Thyroid gland (tissue), 4 donors: Measurements from ENCODE around the gene B3GNT8. TPM values are rescaled to one million over a fixed set of nuclear protein-coding genes. Genes with fewer than 3 reads are reported as not detected.
A peak's percentile ranks its signal among the peaks of the same experiment; 100 is the strongest.
"Not testable (repeated sequence)": the region's sequence is repeated elsewhere in the genome, so short reads cannot be mapped to it uniquely, and the experiment has no call there.

Source experiments
- DNase-seq, 2 donors: peaks; one replicate each; pipeline ENCODE4 v3.0.0-alpha.2; 2019
- H3K27ac ChIP-seq, 3 donors: fragments of 200-600 bp; sonication (generic); 1 replicate in 2 of 3; 2 replicates in 1 of 3; pipeline ENCODE4 v1.5.1; 2016 to 2019; ENCODE audit warnings: mild to moderate bottlenecking in 1 of 3, moderate library complexity in 1 of 3
- H3K27me3 ChIP-seq: fragments of 200-600 bp; sonication (generic); one replicate; pipeline ENCODE4 v1.5.1; 2019
- H3K36me3 ChIP-seq, 2 donors: fragments of 200-600 bp; sonication (generic); one replicate each; pipeline ENCODE4 v1.5.1; 2016 to 2019
- H3K4me1 ChIP-seq, 2 donors: fragments of 200-600 bp; sonication (generic); one replicate each; pipeline ENCODE4 v1.5.1; 2017 to 2019
- H3K4me3 ChIP-seq, 3 donors: fragments of 200-600 bp; sonication (generic); replicated peaks in 1 of 3; 1 replicate in 2 of 3; 2 replicates in 1 of 3; pipeline ENCODE4 v1.5.1; 2016; ENCODE audit warnings: mild to moderate bottlenecking in 1 of 3
- H3K9me3 ChIP-seq: fragments of 200-600 bp; sonication (generic); one replicate; pipeline ENCODE4 v1.5.1; 2017
- CTCF ChIP-seq, 6 experiments: fragments of 200-600 bp in 3 of 6; fragments of 450-650 bp in 3 of 6; sonication (generic) in 3 of 6; IDR thresholded peaks; one replicate each; pipeline ENCODE4 v1.5.1; 2016 to 2019; ENCODE audit warnings: antibody characterized with exemption in 6 of 6, mild to moderate bottlenecking in 2 of 6, inconsistent platforms in 1 of 6, moderate library complexity in 1 of 6
- POLR2A ChIP-seq, 2 donors: fragments of 450-650 bp; IDR thresholded peaks; one replicate each; pipeline ENCODE4 v1.6.1; 2017; ENCODE audit warnings: antibody characterized with exemption in 2 of 2, mild to moderate bottlenecking in 2 of 2, moderate library complexity in 1 of 2
- WGBS, 2 donors: methylation state at CpG; one replicate each; pipeline ENCODE4 v1.1.5; 2017; 5-methylcytosine and 5-hydroxymethylcytosine counted together
- intact Hi-C: fragments of 100-400 bp; cut with DNase I; formaldehyde crosslinking; loops from one replicate; pipeline ENCODE4 v1.15.1; 2023
- total RNA-seq, 4 donors: library from RNA; depleted of rRNA; stranded (reverse); fragments of >200 nt; gene quantifications; one replicate each; pipeline ENCODE4 v1.2.3, GENCODE V29; 2016

The B3GNT8 gene
- total RNA-seq = 1 to 10 TPM in 2 of 4 donors, under 1 TPM in 1, not detected in 1; 0.59 to 2.4 (median 1.4) TPM

- H3K4me3 ChIP-seq = peak within 1 kb of the TSS in 1 of 3 donors; percentile 30
- H3K4me1 ChIP-seq = peaks cover 17 to 31% of the 10 kb centered on the region in 2 donors
- H3K9me3 ChIP-seq = no peaks in the 10 kb centered on the region
- H3K27me3 ChIP-seq = no peaks in the 10 kb centered on the region
- WGBS, 2 donors = 21% methylated on average over 15 to 17 of the region's 19 CpGs
- intact Hi-C loops = no loop called here
- H3K36me3 ChIP-seq = peaks cover 25 to 32% of the 10 kb centered on the region in 2 donors
- TF ChIP-seq POLR2A (IDR thresholded peaks at IDR 0.05) (peak in 1 of 2 donors; percentile 27), CTCF (IDR thresholded peaks at IDR 0.05) (no peak)
- peak within 1 kb of the TSS; percentile 56 to 86 (median 58) for H3K27ac ChIP-seq
- DNase-seq = peak; percentile 87 to 89
These were observed at the start of gene B3GNT8 for GRCh38 chr19:41426952-41427646. TSS of gene B3GNT8 (minus strand) at chr19:41427374. CDS start at chr19:41426778, 596 bp downstream.

- no peak overlapping the region for H3K27ac ChIP-seq
- TF ChIP-seq POLR2A (IDR thresholded peaks at IDR 0.05) (no peak), CTCF (IDR thresholded peaks at IDR 0.05) (no peak)
- intact Hi-C loops = no loop called here
- peaks cover 0 to 4% of the 10 kb centered on the region in 2 donors for H3K4me1 ChIP-seq
- no peaks in the 10 kb centered on the region for H3K36me3 ChIP-seq
- no peak overlapping the region for H3K4me3 ChIP-seq
- H3K9me3 ChIP-seq = no peaks in the 10 kb centered on the region
- no peak for DNase-seq
- no peaks in the 10 kb centered on the region for H3K27me3 ChIP-seq
These were observed 49.4 kb upstream of the B3GNT8 start for GRCh38 chr19:41476583-41476982.

- H3K4me1 ChIP-seq, H3K4me3 ChIP-seq, H3K27me3 ChIP-seq, H3K36me3 ChIP-seq, H3K9me3 ChIP-seq, H3K27ac ChIP-seq, intact Hi-C loops, DNase-seq: not testable (repeated sequence)
- WGBS, 2 donors = 81 to 83% methylated on average over 22 of the region's 22 CpGs
These were observed 36.4 kb upstream of the B3GNT8 start for GRCh38 chr19:41463257-41464256.

GRCh38 chr19:41462497-41462896, 35.3 kb upstream of the B3GNT8 start:
- TF ChIP-seq POLR2A (IDR thresholded peaks at IDR 0.05) (no peak), CTCF (IDR thresholded peaks at IDR 0.05) (no peak)
- Histone ChIP-seq H3K36me3 (no peaks in the 10 kb centered on the region), H3K9me3 (no peaks in the 10 kb centered on the region), H3K4me1 (no peaks in the 10 kb centered on the region), H3K27me3 (no peaks in the 10 kb centered on the region), H3K4me3 (no peak overlapping the region), H3K27ac (no peak overlapping the region)
- WGBS, 2 donors = 62 to 67% methylated on average over 6 of the region's 6 CpGs
- DNase-seq = no peak
- intact Hi-C loops = no loop called here

GRCh38 chr19:41457241-41457640, 30.1 kb upstream of the B3GNT8 start:
- no peak overlapping the region for H3K27ac ChIP-seq
- DNase-seq = no peak
- no peaks in the 10 kb centered on the region for H3K9me3 ChIP-seq
- no peak overlapping the region for H3K4me3 ChIP-seq
- no peaks in the 10 kb centered on the region for H3K27me3 ChIP-seq
- intact Hi-C loops = loop anchor here (10.0 kb wide), 1 partner anchor 118 kb away; the partner anchor contains the start of gene CEACAM21
- TF ChIP-seq POLR2A (IDR thresholded peaks at IDR 0.05) (no peak), CTCF (IDR thresholded peaks at IDR 0.05) (no peak)
- 40 to 50% methylated on average over 1 of the region's 1 CpG for WGBS, 2 donors
- peaks cover 0 to 6% of the 10 kb centered on the region in 2 donors for H3K4me1 ChIP-seq
- no peaks in the 10 kb centered on the region for H3K36me3 ChIP-seq
